Mucosa of descending colon (tissue), 3 donors: ENCODE data around the gene CIZ1. TPM values are rescaled to one million over a fixed set of nuclear protein-coding genes. Genes with fewer than 3 reads are reported as not detected.

Experiments
- ATAC-seq: fragments of 200-7000 bp; cut with Tn5 transposase; one replicate; pipeline ENCODE4 v1.9.1; 2020; ENCODE audit warnings: mild to moderate bottlenecking, moderate library complexity
- DNase-seq, 3 donors: peaks; one replicate each; pipeline ENCODE4 v3.0.0-alpha.2; 2020
- H3K36me3 ChIP-seq: fragments of 200-600 bp; one replicate; pipeline ENCODE4 v1.8.0; 2021; ENCODE audit warnings: low read depth, mild to moderate bottlenecking
- H3K4me1 ChIP-seq: fragments of 200-600 bp; one replicate; pipeline ENCODE4 v1.8.0; 2021; ENCODE audit warnings: low read depth, mild to moderate bottlenecking
- H3K4me3 ChIP-seq: fragments of 200-600 bp; one replicate; pipeline ENCODE4 v1.8.0; 2021; ENCODE audit warnings: mild to moderate bottlenecking
- H3K9me3 ChIP-seq: fragments of 200-600 bp; one replicate; pipeline ENCODE4 v1.8.0; 2021; ENCODE audit warnings: mild to moderate bottlenecking
- intact Hi-C, 2 donors: fragments of 100-400 bp; cut with DNase I in 1 of 2; cut with micrococcal nuclease in 1 of 2; formaldehyde crosslinking; loops; one replicate each; pipeline versions ENCODE4 v1.11.0 to v1.11.1; 2022; cut with DNase I, micrococcal nuclease
- total RNA-seq, 3 donors: library from RNA; stranded (reverse); fragmentation: NEBNext Ultra II Directional in 2 of 3; extraction: Animal tissue kit (Norgen Biotek cat#: 25700) in 2 of 3; gene quantifications; one replicate each; pipeline versions ENCODE4 v1.2.1 to v1.2.4, GENCODE V29; 2021 to 2023
- TF ChIP-seq, protein P1 (sequence below): fragments of 200-600 bp; IDR thresholded peaks from one replicate; pipeline ENCODE4 v1.8.0; 2022; ENCODE audit warnings: antibody characterized with exemption, mild to moderate bottlenecking
- donor health status: DM: no; HTN: no; CAD: no; lungs with moderate emphysema.
- donor health status: DM: no; HTN: no; CAD: no.
- donor health status: DM: no; HTN: yes; CAD: no.

The CIZ1 gene
- total RNA-seq, 3 donors from 2014 or later: 88.0 to 176 (median 105) TPM

DNA sequence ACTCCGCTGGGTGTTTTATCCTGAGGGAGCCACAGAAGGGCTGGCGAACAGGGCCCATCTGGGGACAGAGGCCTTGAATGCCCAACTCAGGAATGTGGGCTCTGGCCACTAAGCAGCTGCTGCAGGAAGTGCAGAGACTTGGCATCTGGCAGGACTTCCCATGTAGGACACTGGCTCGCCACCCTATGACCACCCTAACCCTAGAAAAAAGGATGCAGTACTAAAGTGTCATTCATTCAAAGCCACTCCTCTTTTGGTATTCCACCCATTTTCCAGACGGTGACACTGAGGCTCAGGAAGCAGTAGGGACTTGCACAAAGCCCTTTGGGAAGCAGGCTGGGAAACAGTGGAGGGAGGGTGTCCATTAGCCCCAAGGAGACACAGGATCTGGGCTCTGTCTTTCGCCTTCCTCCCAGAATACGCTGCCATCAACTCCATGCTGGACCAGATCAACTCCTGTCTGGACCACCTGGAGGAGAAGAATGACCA is 28.3 kb downstream of the CIZ1 start:
- TF ChIP-seq, protein P1, sequence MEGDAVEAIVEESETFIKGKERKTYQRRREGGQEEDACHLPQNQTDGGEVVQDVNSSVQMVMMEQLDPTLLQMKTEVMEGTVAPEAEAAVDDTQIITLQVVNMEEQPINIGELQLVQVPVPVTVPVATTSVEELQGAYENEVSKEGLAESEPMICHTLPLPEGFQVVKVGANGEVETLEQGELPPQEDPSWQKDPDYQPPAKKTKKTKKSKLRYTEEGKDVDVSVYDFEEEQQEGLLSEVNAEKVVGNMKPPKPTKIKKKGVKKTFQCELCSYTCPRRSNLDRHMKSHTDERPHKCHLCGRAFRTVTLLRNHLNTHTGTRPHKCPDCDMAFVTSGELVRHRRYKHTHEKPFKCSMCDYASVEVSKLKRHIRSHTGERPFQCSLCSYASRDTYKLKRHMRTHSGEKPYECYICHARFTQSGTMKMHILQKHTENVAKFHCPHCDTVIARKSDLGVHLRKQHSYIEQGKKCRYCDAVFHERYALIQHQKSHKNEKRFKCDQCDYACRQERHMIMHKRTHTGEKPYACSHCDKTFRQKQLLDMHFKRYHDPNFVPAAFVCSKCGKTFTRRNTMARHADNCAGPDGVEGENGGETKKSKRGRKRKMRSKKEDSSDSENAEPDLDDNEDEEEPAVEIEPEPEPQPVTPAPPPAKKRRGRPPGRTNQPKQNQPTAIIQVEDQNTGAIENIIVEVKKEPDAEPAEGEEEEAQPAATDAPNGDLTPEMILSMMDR: no peak
- ATAC-seq: no peak
- H3K36me3 ChIP-seq: no peaks in the 10 kb centered on the region
- no peak overlapping the region for H3K4me3 ChIP-seq
- H3K9me3 ChIP-seq: no peaks in the 10 kb centered on the region
- DNase-seq: no peak
- intact Hi-C loops: no loop called here
- no peaks in the 10 kb centered on the region for H3K4me1 ChIP-seq

DNA sequence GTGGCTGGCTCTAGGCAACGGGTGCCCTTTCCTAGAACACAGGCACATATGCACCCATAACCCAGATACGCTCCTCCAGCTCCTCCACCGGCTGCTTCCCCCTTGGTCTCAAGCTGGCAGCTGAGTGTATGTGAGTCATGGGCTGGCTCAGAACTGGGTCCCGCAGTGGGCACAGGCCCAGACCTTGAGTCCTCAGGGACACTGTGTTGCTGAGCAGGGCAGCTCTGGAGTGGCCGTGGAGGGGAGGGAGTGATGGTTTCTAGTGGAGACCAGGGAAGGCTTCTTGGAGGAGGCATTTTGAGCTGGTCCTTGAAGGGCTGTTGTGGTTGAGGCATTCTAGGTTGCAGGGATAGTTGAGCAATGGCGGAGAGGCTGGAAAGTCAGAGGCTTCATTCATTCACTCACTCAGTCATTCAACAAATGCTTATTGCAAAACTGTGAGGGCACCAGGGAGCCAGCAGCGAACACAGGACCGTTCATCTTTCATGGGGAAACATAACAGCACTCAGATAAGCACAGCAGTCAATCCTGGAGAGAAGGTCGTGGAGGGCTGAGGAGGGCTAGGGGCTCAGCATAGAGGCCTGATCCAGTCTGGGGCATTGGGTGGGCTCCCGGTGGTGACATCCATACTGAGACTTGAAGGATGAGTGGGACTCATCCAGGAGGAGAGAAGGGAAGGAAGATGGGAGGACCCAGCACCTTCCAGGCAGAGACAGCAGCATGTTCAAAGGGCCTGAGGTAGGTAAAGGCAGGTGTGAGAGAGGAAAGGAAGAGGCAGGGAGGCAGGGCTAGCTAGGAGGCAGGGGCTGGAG is 29.0 kb downstream of the CIZ1 start:
- H3K4me1 ChIP-seq: no peaks in the 10 kb centered on the region
- TF ChIP-seq, protein P1: no peak
- no peak for DNase-seq
- H3K36me3 ChIP-seq: no peaks in the 10 kb centered on the region
- H3K9me3 ChIP-seq: no peaks in the 10 kb centered on the region
- H3K4me3 ChIP-seq: no peak overlapping the region
- no peak for ATAC-seq
- intact Hi-C loops: no loop called here

DNA sequence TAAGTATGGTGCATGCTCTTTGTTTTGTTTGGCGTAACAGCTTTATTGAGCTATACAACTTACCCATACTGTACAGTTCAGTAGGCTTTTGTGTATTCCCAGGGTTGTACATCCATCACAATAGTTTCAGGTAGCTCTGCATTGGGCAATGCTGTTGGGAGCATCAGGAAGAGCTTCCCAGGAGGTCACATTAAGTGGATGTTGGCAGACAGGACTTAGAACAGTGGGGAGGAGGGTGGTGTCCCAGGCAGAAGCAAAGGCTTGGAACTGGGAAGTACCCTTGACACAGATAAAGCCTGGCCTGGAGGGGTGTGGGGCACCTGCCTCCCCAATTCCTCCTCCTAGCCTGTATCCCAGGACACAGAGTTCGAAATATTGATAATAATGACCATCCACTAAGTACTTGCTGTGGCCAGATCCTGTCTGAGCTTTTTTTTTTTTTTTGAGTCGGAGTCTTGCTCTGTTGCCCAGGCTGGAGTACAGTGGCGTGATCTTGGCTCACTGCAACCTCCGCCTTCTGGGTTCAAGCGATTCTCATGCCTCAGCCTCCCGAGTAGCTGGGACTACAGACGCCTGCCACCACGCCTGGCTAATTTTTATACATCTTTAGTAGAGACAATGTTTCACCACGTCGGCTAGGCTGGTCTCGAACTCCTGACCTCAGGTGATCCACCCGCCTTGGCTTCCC is 30.0 kb downstream of the CIZ1 start:
- Histone ChIP-seq H3K9me3 (no peaks in the 10 kb centered on the region), H3K36me3 (no peaks in the 10 kb centered on the region), H3K4me3 (no peak overlapping the region), H3K4me1 (no peaks in the 10 kb centered on the region)
- TF ChIP-seq, protein P1: no peak
- DNase-seq (no peak), ATAC-seq (no peak)
- intact Hi-C loops: no loop called here

DNA sequence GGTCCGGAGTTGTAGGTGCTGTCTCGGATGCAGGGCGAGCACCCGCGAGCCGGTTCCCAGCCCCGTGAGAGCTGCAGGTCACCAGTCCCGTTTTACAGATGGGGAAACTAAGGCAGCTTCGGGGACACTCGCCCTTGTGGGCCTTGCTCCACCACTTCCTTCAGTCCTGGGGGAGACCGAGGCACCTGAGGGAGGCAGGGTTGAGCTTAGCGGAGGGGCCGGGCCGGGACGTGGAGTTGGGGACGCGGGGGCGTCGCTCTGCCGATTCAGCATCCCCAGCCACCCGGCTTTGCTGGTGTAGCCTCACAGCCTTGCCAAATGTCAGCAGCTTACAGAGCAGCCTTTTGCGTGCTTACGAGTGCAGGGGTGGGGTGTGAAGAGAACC is 30.8 kb downstream of the CIZ1 start:
- no peaks in the 10 kb centered on the region for H3K4me1 ChIP-seq
- H3K4me3 ChIP-seq: peak overlapping the region; percentile 36
- intact Hi-C loops: no loop called here
- ATAC-seq: peak; percentile 1
- DNase-seq: peak in 1 of 3 donors; percentile 71
- no peaks in the 10 kb centered on the region for H3K36me3 ChIP-seq
- TF ChIP-seq, protein P1: no peak
- H3K9me3 ChIP-seq: no peaks in the 10 kb centered on the region

DNA sequence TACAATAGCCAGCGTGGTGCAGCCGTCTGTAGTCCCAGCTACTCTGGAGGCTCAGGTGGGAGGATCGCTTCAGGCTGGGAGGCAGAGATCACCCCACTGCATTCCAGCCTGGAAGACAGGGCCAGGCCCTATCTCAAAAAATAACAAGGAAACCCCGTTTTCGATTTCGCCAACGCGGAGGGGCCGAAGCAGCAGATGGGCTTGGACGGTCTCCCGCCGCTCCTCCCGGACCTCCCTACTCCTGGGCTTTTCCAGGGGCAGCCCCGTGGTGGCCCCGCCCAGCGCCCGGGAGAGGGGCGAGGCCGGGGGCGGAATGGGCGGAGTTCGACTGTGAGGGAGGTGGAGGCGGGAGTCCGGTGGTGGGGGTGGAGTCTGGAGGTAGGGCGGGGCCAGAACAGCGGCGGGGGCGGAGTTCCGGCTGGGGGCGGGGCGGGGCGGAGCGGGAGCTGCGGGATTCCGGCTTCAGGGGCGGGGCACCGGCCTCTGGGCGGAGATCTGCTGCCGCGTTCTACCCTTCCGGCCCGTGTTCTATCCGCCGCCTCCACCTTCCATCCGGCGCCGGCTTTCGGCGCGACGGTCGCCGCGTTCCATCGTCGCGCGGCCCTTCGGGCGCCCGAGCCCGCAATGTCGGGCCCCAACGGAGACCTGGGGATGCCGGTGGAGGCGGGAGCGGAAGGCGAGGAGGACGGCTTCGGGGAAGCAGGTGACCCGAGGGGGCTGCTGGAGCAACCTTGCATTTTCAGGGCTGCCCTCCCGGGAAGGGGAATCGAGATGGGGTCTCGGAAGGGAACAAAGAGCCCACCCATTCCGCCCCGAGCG is 31.4 kb downstream of the CIZ1 start, which contains the start of gene BBLN:
BBLN (plus strand) TSS at position 482 of the 819 bp plus-strand sequence; CDS start at position 625, 143 bp downstream.
- no peaks in the 10 kb centered on the region for H3K36me3 ChIP-seq
- DNase-seq: peak; percentile 97 to 98 (median 97)

More for the DNA sequence above, 31.4 kb downstream of the CIZ1 start, which contains the start of gene BBLN:
- TF ChIP-seq, protein P1: no peak
- Histone ChIP-seq H3K4me1 (no peaks in the 10 kb centered on the region), H3K9me3 (no peaks in the 10 kb centered on the region), H3K4me3 (peak within 1 kb of the TSS; percentile 36)
- intact Hi-C loops: no loop called here
- ATAC-seq: peak; percentile 96
